Uterus (tissue), 2 donors: ENCODE results near the gene ASPG.

Experiments
- CTCF ChIP-seq, 4 experiments: fragments of 200-600 bp in 2 of 4; fragments of 450-650 bp in 2 of 4; sonication (generic) in 2 of 4; IDR thresholded peaks; one replicate each; pipeline ENCODE4 v1.5.1; 2016 to 2019; ENCODE audit warnings: antibody characterized with exemption in 4 of 4, mild to moderate bottlenecking in 2 of 4, moderate library complexity in 1 of 4
- POLR2A ChIP-seq, 2 donors: fragments of 450-650 bp; IDR thresholded peaks; one replicate each; pipeline ENCODE4 v1.6.1; 2016; ENCODE audit warnings: antibody characterized with exemption in 2 of 2, mild to moderate bottlenecking in 1 of 2, moderate library complexity in 1 of 2

- TF ChIP-seq POLR2A (IDR thresholded peaks at IDR 0.05) (no peak), CTCF (IDR thresholded peaks at IDR 0.05) (no peak)
Measured at GRCh38 chr14:104037903-104038302, 47.6 kb upstream of the ASPG start.
